ENCODE results near the gene CRHR1.

Gene CRHR1

GRCh38 chr17:45784293-45784740, at the start of gene CRHR1:
TSS of gene CRHR1 (plus strand) at chr17:45784320. CDS start at chr17:45784545, 225 bp downstream.
- peak within 1 kb of the TSS; percentile 51; the same call in 1 of the 2 replicates for H3K27ac ChIP-seq (ENCODE audit: extremely low read depth, low read depth, low read length)
- H3K4me3 ChIP-seq (ENCODE audit: low read depth, low read length), result peak within 1 kb of the TSS; percentile 56
- H3K9me3 ChIP-seq (ENCODE audit: control insufficient read depth, insufficient read depth, low read depth, low read length), result no peaks in the 10 kb centered on the region
- peak; percentile 69; the same call in 1 of the 2 replicates for TF ChIP-seq ZNF777 (tag by site-specific recombination; IDR thresholded peaks at IDR 0.05; ENCODE audit: borderline replicate concordance)
- no peak for TF ChIP-seq REPIN1 (tag by site-specific recombination; IDR thresholded peaks at IDR 0.05; ENCODE audit: low read depth)
- peak; percentile 19; the same call in 1 of the 2 replicates for TF ChIP-seq ZNF76 (tag by site-specific recombination; IDR thresholded peaks at IDR 0.05; ENCODE audit: borderline replicate concordance, low read depth)
- no peak for TF ChIP-seq ZEB2 (tag by site-specific recombination; IDR thresholded peaks at IDR 0.05)
- no peak for TF ChIP-seq ZBTB44 (tag by site-specific recombination; IDR thresholded peaks at IDR 0.05)
- peak; percentile 88; the same call in 1 of the 2 replicates for TF ChIP-seq ZNF335 (tag by site-specific recombination; conservative IDR thresholded peaks at IDR 0.05)
- TF ChIP-seq KLF10 (tag by site-specific recombination; IDR thresholded peaks at IDR 0.05), result peak; percentile 87
- 0 out of 2 replicates have a peak, but pooled peaks have one; percentile 25 for TF ChIP-seq PBX3 (CRISPR knock-in tag; IDR thresholded peaks at IDR 0.05)
- ChIA-PET CTCF (interaction anchor here (0.6 to 4.6 kb wide), 16 partner anchors 9 to 1406 kb away, joined by 3 to 53 read pairs (median 6); no protein-coding TSS in a partner anchor), POLR2A (interaction anchor here (0.6 to 1.4 kb wide), 4 partner anchors 12 to 143 kb away, joined by 3 read pairs; no protein-coding TSS in a partner anchor)
- H3K4me1 ChIP-seq (ENCODE audit: control insufficient read depth, insufficient read depth, low read length), result no peaks in the 10 kb centered on the region
- H3K36me3 ChIP-seq (ENCODE audit: control insufficient read depth in 2 of 2, insufficient read depth in 1 of 2, low read length in 2 of 2), result no peaks in the 10 kb centered on the region

- H3K4me3 ChIP-seq (ENCODE audit: low read depth, low read length), result no peak overlapping the region
- no peaks in the 10 kb centered on the region for H3K9me3 ChIP-seq (ENCODE audit: control insufficient read depth, insufficient read depth, low read depth, low read length)
- H3K36me3 ChIP-seq (ENCODE audit: control insufficient read depth in 2 of 2, insufficient read depth in 1 of 2, low read length in 2 of 2), result no peaks in the 10 kb centered on the region
- ChIA-PET POLR2A (no interaction called here), CTCF (interaction anchor here (0.5 kb wide), 1 partner anchor 415 kb away, joined by 3 read pairs; no protein-coding TSS in a partner anchor)
- H3K27ac ChIP-seq (ENCODE audit: extremely low read depth, low read depth, low read length), result no peak overlapping the region
- TF ChIP-seq ZNF776 (tag by site-specific recombination; IDR thresholded peaks at IDR 0.05; ENCODE audit: borderline replicate concordance) (no peak), ZNF10 (tag by site-specific recombination; IDR thresholded peaks at IDR 0.05) (no peak), ZNF121 (tag by site-specific recombination; IDR thresholded peaks at IDR 0.05) (no peak)
- H3K4me1 ChIP-seq (ENCODE audit: control insufficient read depth, insufficient read depth, low read length), result no peaks in the 10 kb centered on the region
Observed at GRCh38 chr17:45734598-45734997, 49.5 kb upstream of the CRHR1 start.

GRCh38 chr17:45735488-45735887, 48.6 kb upstream of the CRHR1 start:
- Histone ChIP-seq H3K9me3 (ENCODE audit: control insufficient read depth, insufficient read depth, low read depth, low read length) (no peaks in the 10 kb centered on the region), H3K36me3 (ENCODE audit: control insufficient read depth in 2 of 2, insufficient read depth in 1 of 2, low read length in 2 of 2) (no peaks in the 10 kb centered on the region)
- CTCF ChIA-PET, result no interaction called here

GRCh38 chr17:45739786-45740185, 44.3 kb upstream of the CRHR1 start:
- CTCF ChIA-PET, result interaction anchor here (1.1 kb wide), 1 partner anchor 44 kb away, joined by 4 read pairs; no protein-coding TSS in a partner anchor
- H3K36me3 ChIP-seq (ENCODE audit: control insufficient read depth in 2 of 2, insufficient read depth in 1 of 2, low read length in 2 of 2), result no peaks in the 10 kb centered on the region
- TF ChIP-seq ZNF148 (tag by site-specific recombination; IDR thresholded peaks at IDR 0.05; ENCODE audit: borderline replicate concordance), result no peak
- no peak for TF ChIP-seq ZNF660 (tag by site-specific recombination; IDR thresholded peaks at IDR 0.05)
- TF ChIP-seq ZNF837 (tag by site-specific recombination; IDR thresholded peaks at IDR 0.05), result no peak
- TF ChIP-seq ZNF366 (tag by site-specific recombination; conservative IDR thresholded peaks at IDR 0.05), result no peak
- peak; percentile 93 for TF ChIP-seq ZIC2 (tag by site-specific recombination; IDR thresholded peaks at IDR 0.05)
- 0 out of 2 replicates have a peak, but pooled peaks have one; percentile 31 for TF ChIP-seq ZBTB20 (tag by site-specific recombination; IDR thresholded peaks at IDR 0.05)
- peak; percentile 73; the same call in 1 of the 2 replicates for TF ChIP-seq KLF1 (tag by site-specific recombination; IDR thresholded peaks at IDR 0.05)

More at GRCh38 chr17:45735488-45735887, 48.6 kb upstream of the CRHR1 start:
- POLR2A ChIA-PET, result no interaction called here
- Histone ChIP-seq H3K4me1 (ENCODE audit: control insufficient read depth, insufficient read depth, low read length) (no peaks in the 10 kb centered on the region; the same call in 1 of the 2 replicates), H3K4me3 (ENCODE audit: low read depth, low read length) (no peak overlapping the region), H3K27ac (ENCODE audit: extremely low read depth, low read depth, low read length) (no peak overlapping the region)
- TF ChIP-seq ZNF114 (tag by site-specific recombination; IDR thresholded peaks at IDR 0.05) (no peak), ZNF549 (tag by site-specific recombination; IDR thresholded peaks at IDR 0.05) (no peak), ZNF211 (tag by site-specific recombination; IDR thresholded peaks at IDR 0.05; ENCODE audit: low read depth) (no peak)

More at GRCh38 chr17:45739786-45740185, 44.3 kb upstream of the CRHR1 start:
- H3K9me3 ChIP-seq (ENCODE audit: control insufficient read depth, insufficient read depth, low read depth, low read length), result no peaks in the 10 kb centered on the region
- no peaks in the 10 kb centered on the region; the same call in 1 of the 2 replicates for H3K4me1 ChIP-seq (ENCODE audit: control insufficient read depth, insufficient read depth, low read length)
- POLR2A ChIA-PET, result no interaction called here
- no peak overlapping the region for H3K27ac ChIP-seq (ENCODE audit: extremely low read depth, low read depth, low read length)
- H3K4me3 ChIP-seq (ENCODE audit: low read depth, low read length), result no peak overlapping the region
